ENCODE results near the gene EVC2. TPM values are rescaled to one million over a fixed set of nuclear protein-coding genes. Genes with fewer than 3 reads are reported as not detected.

EVC2 gene
- total RNA-seq, 1 experiment from 2014 or later: 7.8 TPM

DNA sequence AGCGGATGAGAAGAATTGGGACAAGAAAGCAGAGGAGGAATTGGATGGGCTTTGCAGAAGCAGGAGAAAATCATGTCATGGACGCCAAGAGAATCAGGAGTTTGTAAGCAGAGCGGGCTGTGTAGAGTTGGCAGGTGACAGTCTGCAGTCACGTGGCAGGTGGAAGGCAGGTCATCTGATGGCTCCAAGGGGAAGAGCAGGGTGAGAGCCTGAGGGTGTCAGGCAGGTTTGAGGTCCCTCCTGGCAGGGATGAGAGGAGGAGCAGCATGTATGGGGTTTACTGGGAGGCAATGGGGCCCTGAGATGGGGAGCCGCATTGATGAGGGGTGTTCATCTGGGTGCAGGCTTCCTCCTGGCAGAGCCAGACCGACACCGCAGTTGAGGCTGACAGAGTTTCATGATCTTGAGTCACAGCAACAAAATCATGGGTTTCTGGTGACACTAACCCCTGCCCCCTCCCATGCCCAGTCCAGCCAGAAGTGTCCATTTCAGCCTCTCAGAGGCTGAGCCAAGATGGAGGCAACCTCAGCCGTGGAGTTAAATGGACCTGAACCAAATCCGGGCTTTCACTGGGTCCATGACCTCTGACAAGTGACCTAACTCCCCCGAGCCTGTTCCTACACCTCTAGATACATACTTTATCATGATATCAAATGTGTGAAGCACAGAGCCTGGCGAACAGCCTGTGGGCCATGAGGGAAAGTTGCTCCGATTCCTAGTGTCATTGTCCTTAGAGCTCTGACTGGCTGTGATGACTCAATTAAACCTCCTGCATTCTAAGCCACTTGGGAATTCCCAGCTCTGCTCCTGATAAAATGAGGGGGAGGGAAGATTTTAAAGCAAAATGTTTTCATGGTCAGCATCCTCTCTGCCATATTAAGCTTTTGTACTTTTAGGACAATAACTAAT is 38.7 kb upstream of the EVC2 start:
- no peak overlapping the region for H3K27ac ChIP-seq (ENCODE audit: insufficient read length, low read depth, low read length)
- no peaks in the 10 kb centered on the region for H3K79me2 ChIP-seq (ENCODE audit: insufficient read depth, low read length)
- no peak overlapping the region for H3T11ph ChIP-seq (ENCODE audit: low read length)
- no peak overlapping the region for H2AK5ac ChIP-seq (ENCODE audit: insufficient read length, low read length)
- no peaks in the 10 kb centered on the region for H4K20me1 ChIP-seq (ENCODE audit: control insufficient read depth, insufficient read depth, insufficient read length)
- H4K91ac ChIP-seq (ENCODE audit: insufficient read length, low read depth, low read length): no peak overlapping the region
- H3K9me3 Mint-ChIP-seq: no peaks in the 10 kb centered on the region
- H3K4me1 ChIP-seq (ENCODE audit: insufficient read depth, low read length): peaks cover 10% of the 10 kb centered on the region; the same call in 1 of the 2 replicates
- no peak overlapping the region for H3K56ac ChIP-seq (ENCODE audit: insufficient read length, low read depth, low read length)
- DNase-seq: no peak
- no peaks in the 10 kb centered on the region; the same call in 1 of the 2 replicates for H3K27me3 Mint-ChIP-seq (ENCODE audit: low read depth)
- H2BK120ac ChIP-seq (ENCODE audit: low read depth, low read length, poor library complexity, severe bottlenecking): no peak overlapping the region
- H3K23ac ChIP-seq (ENCODE audit: insufficient read length, low read depth, low read length): no peak overlapping the region
- H3K79me1 ChIP-seq (ENCODE audit: insufficient read depth, low read depth, low read length, poor library complexity, severe bottlenecking): no peaks in the 10 kb centered on the region
- no peak overlapping the region for H2BK15ac ChIP-seq (ENCODE audit: low read depth, low read length)
- H3K9me3 ChIP-seq (ENCODE audit: control insufficient read depth, low read depth, low read length): peaks cover 7% of the 10 kb centered on the region
- TF ChIP-seq CTCF (conservative IDR thresholded peaks at IDR 0.05): no peak
- no peak overlapping the region for H4K5ac ChIP-seq (ENCODE audit: insufficient read length, low read depth, low read length)
- no peak overlapping the region for H3K4me3 Mint-ChIP-seq
- no peak overlapping the region for H3K27ac Mint-ChIP-seq
- H3K4ac ChIP-seq (ENCODE audit: low read depth, low read length): no peak overlapping the region
- H3K23me2 ChIP-seq (ENCODE audit: insufficient read length, low read depth, low read length, poor library complexity, severe bottlenecking): no peaks in the 10 kb centered on the region
- H2AFZ ChIP-seq (ENCODE audit: low read length): no peak overlapping the region
- no peaks in the 10 kb centered on the region for H3K27me3 ChIP-seq (ENCODE audit: insufficient read depth, low read length)
- H3K36me3 Mint-ChIP-seq (ENCODE audit: insufficient read depth in 1 of 3, low read depth in 3 of 3): peaks cover 16 to 42% (median 28%) of the 10 kb centered on the region in 3 experiments
- H4K8ac ChIP-seq (replicated peaks; ENCODE audit: insufficient read length, low read depth, low read length): no peak overlapping the region
- H2BK12ac ChIP-seq (ENCODE audit: insufficient read length, low read depth, low read length): no peak overlapping the region
- H3K9ac ChIP-seq (ENCODE audit: extremely low read depth, insufficient read length, low read length): no peak overlapping the region
- H3K4me1 Mint-ChIP-seq: peaks cover 12 to 15% of the 10 kb centered on the region in 2 experiments
- H3K4me2 ChIP-seq (ENCODE audit: insufficient read depth, insufficient read length, low read length): no peak overlapping the region
- no peak overlapping the region; the same call in 1 of the 2 replicates for H3K14ac ChIP-seq (ENCODE audit: insufficient read depth, low read length)
- H2BK20ac ChIP-seq (ENCODE audit: low read depth, low read length, poor library complexity, severe bottlenecking): no peak overlapping the region
- no CpG with 5 or more reads among the region's 12 CpGs for WGBS (ENCODE audit: extremely low coverage, insufficient read length, low lambda C conversion rate)
- H2BK5ac ChIP-seq (ENCODE audit: insufficient read length, low read length): no peak overlapping the region
- H3K18ac ChIP-seq (ENCODE audit: insufficient read length, low read depth, low read length): no peak overlapping the region
